K562 (cell line): ENCODE results near the gene AMBRA1. TPM values are rescaled to one million over a fixed set of nuclear protein-coding genes. Genes with fewer than 3 reads are reported as not detected.

Experiments
- ATAC-seq: fragments of 200-7000 bp; cut with Tn5 transposase; 3 replicates; pipeline ENCODE4 v1.9.1; 2020; ENCODE audit warnings: moderate library complexity
- BruUV-seq: library from RNA; stranded (reverse); fragments of 400-500 nt; replicated peaks from 2 replicates; lab custom pipeline; 2021; lab: Mats Ljungman, UMichigan
- CTCF ChIA-PET: fragments of 300-600 bp; formaldehyde crosslinking; extraction: SDS; loops from one replicate; lab custom pipeline; 2021; ENCODE audit warnings: low intra/inter-chr PET ratio; lab: Yijun Ruan, JAX
- POLR2A ChIA-PET: fragments of 300-600, 350-650 bp; sonication (Branson Sonifier 250); formaldehyde crosslinking; extraction: SDS; loops from one replicate; lab custom pipeline; 2021; ENCODE audit warnings: antibody characterized with exemption, inconsistent platforms; lab: Yijun Ruan, JAX
- DNase-seq, 4 experiments: peaks; one replicate each; pipeline versions ENCODE4 v3.0.0 to v3.0.0-alpha.2; 2011 to 2018; ENCODE audit warnings: low spot score in 3 of 4, mixed read lengths in 3 of 4; ENCODE audit errors: extremely low read depth in 1 of 4
- FAIRE-seq: peaks from 2 replicates; lab custom pipeline; 2011; peaks lifted over from hg19 to GRCh38; lab: Jason Lieb, UNC
- H2AFZ ChIP-seq: 2 replicates; pipeline ENCODE4 v1.6.0; 2011; ENCODE audit warnings: low read depth, low read length, control low read depth, inconsistent platforms
- H3K27ac ChIP-seq: fragments of 200-600 bp; 3 replicates; pipeline ENCODE4 v1.8.0; 2011; ENCODE audit warnings: low read depth, mild to moderate bottlenecking, control low read depth, inconsistent platforms, low read length, moderate library complexity, mixed read lengths; ENCODE audit errors: extremely low read depth
- H3K27me3 ChIP-seq, 2 experiments: fragments of 300-600 bp in 1 of 2; 2 replicates in 1 of 2; 3 replicates in 1 of 2; pipeline versions ENCODE4 v1.6.0 to v1.8.0; 2011; ENCODE audit warnings: inconsistent platforms in 2 of 2, low read length in 2 of 2, mild to moderate bottlenecking in 1 of 2, mixed read lengths in 1 of 2, moderate library complexity in 1 of 2; ENCODE audit not compliant: control insufficient read depth in 2 of 2, insufficient read depth in 2 of 2
- H3K36me3 ChIP-seq: fragments of 300-600 bp; 3 replicates; pipeline ENCODE4 v1.8.0; 2011; ENCODE audit warnings: mild to moderate bottlenecking, low read length, inconsistent platforms; ENCODE audit not compliant: control insufficient read depth, insufficient read depth
- H3K4me1 ChIP-seq, 2 experiments: fragments of 200-600 bp in 1 of 2; replicated peaks in 1 of 2; 2 replicates in 1 of 2; 3 replicates in 1 of 2; pipeline versions ENCODE4 v1.5.1 to v1.8.0; 2011; ENCODE audit warnings: inconsistent platforms in 2 of 2, low read length in 2 of 2, mild to moderate bottlenecking in 1 of 2, mixed read lengths in 1 of 2, moderate library complexity in 1 of 2; ENCODE audit not compliant: control insufficient read depth in 2 of 2, insufficient read depth in 2 of 2
- H3K4me2 ChIP-seq: 2 replicates; pipeline ENCODE4 v1.6.1; 2011; ENCODE audit warnings: low read length, control low read depth, inconsistent platforms, mixed read lengths; ENCODE audit not compliant: insufficient read depth
- H3K4me3 ChIP-seq: fragments of 200-600 bp; sonication (generic), shearing (Covaris generic); 2 replicates; pipeline ENCODE4 v1.5.1; 2016; ENCODE audit warnings: control low read depth, inconsistent platforms
- H3K79me2 ChIP-seq: fragments of 200-600 bp; 3 replicates; pipeline ENCODE4 v1.8.0; 2011; ENCODE audit warnings: low read length, inconsistent platforms; ENCODE audit not compliant: control insufficient read depth, insufficient read depth
- H3K9ac ChIP-seq, 2 experiments: 2 replicates each; pipeline versions ENCODE4 v1.6.0 to v1.6.1; 2011; ENCODE audit warnings: low read depth in 2 of 2, low read length in 2 of 2, control low read depth in 1 of 2, inconsistent platforms in 1 of 2, mild to moderate bottlenecking in 1 of 2, mixed read lengths in 1 of 2; ENCODE audit not compliant: insufficient read depth in 1 of 2
- H3K9me1 ChIP-seq: one replicate; pipeline ENCODE4 v1.6.0; 2011; ENCODE audit warnings: inconsistent platforms, mild to moderate bottlenecking, low read length, moderate library complexity; ENCODE audit not compliant: control insufficient read depth, insufficient read depth
- H3K9me3 ChIP-seq: replicated peaks from 2 replicates; pipeline ENCODE4 v1.5.1; 2011; ENCODE audit warnings: low read depth, low read length, inconsistent platforms; ENCODE audit not compliant: control insufficient read depth, insufficient read depth
- H4K20me1 ChIP-seq: replicated peaks from 2 replicates; pipeline ENCODE4 v1.6.1; 2011; ENCODE audit warnings: low read length, inconsistent platforms, mixed read lengths; ENCODE audit not compliant: control insufficient read depth, insufficient read depth
- ATF1 ChIP-seq, 2 experiments: fragments of 450-650 bp in 1 of 2; IDR thresholded peaks; 2 replicates each; pipeline ENCODE4 v1.6.1; 2016; ENCODE audit warnings: missing compliant biosample characterization in 1 of 2, missing genetic modification characterization in 1 of 2
- KLF10 ChIP-seq: fragments of 250-450 bp; sonication (Bioruptor Pico); IDR thresholded peaks from 2 replicates; pipeline ENCODE4 v1.6.1; 2021; ENCODE audit warnings: matching md5 sums
- MAFG ChIP-seq: fragments of 450-650 bp; conservative IDR thresholded peaks from 2 replicates; pipeline ENCODE4 v1.6.1; 2016; ENCODE audit warnings: missing genetic modification characterization, missing compliant biosample characterization
- MLX ChIP-seq, 2 experiments: fragments of 450-650 bp in 1 of 2; sonication (generic) in 1 of 2; formaldehyde crosslinking; conservative IDR thresholded peaks; 2 replicates each; pipeline versions ENCODE4 v1.4.0 to v1.8.1; 2020 to 2022; ENCODE audit warnings: mild to moderate bottlenecking in 1 of 2, missing genetic modification reagents in 1 of 2
- PCBP2 ChIP-seq: fragments of 200-400 bp; formaldehyde crosslinking; IDR thresholded peaks from 2 replicates; pipeline ENCODE4 v1.6.1; 2018; ENCODE audit warnings: low read length, low read depth, mild to moderate bottlenecking, moderate library complexity; ENCODE audit not compliant: poor library complexity, severe bottlenecking
- SP1 ChIP-seq: sonication (generic); formaldehyde crosslinking; IDR thresholded peaks from 2 replicates; pipeline ENCODE4 v1.8.1; 2022; ENCODE audit warnings: mild to moderate bottlenecking, missing genetic modification reagents
- TCF15 ChIP-seq: fragments of 250-450 bp; sonication (Bioruptor Pico); IDR thresholded peaks from 2 replicates; pipeline ENCODE4 v1.8.0; 2022; ENCODE audit warnings: moderate library complexity, mild to moderate bottlenecking, inconsistent platforms
- ZNF124 ChIP-seq: sonication (generic); formaldehyde crosslinking; IDR thresholded peaks from 2 replicates; pipeline ENCODE4 v1.8.1; 2022; ENCODE audit warnings: missing genetic modification reagents
- ZNF282 ChIP-seq: sonication (generic); formaldehyde crosslinking; IDR thresholded peaks from 2 replicates; pipeline ENCODE4 v1.8.1; 2023; ENCODE audit warnings: missing genetic modification reagents
- ZNF512 ChIP-seq: IDR thresholded peaks from 2 replicates; pipeline ENCODE4 v1.6.1; 2016; ENCODE audit warnings: missing genetic modification characterization, missing compliant biosample characterization
- ZNF586 ChIP-seq: fragments of 450-650 bp; formaldehyde crosslinking; conservative IDR thresholded peaks from 2 replicates; pipeline ENCODE4 v1.4.0; 2020; ENCODE audit warnings: mild to moderate bottlenecking, moderate library complexity
- ZNF740 ChIP-seq, 3 experiments: fragments of 200-800 bp in 1 of 3; sonication (Bioruptor generic) in 1 of 3; sonication (generic) in 1 of 3; formaldehyde crosslinking in 1 of 3; IDR thresholded peaks; 2 replicates each; pipeline versions ENCODE4 v1.6.1 to v1.8.0; 2016 to 2022; ENCODE audit warnings: mild to moderate bottlenecking in 2 of 3, missing compliant biosample characterization in 2 of 3, missing genetic modification characterization in 2 of 3, missing genetic modification reagents in 1 of 3
- ZNF77 ChIP-seq: fragments of 250-450 bp; sonication (Bioruptor Pico); IDR thresholded peaks from 2 replicates; pipeline ENCODE4 v1.5.0; 2020
- in situ Hi-C: fragments of 300-500 bp; cut with MboI; formaldehyde crosslinking; loops from 4 replicates; pipeline ENCODE4 v1.15.0; 2018; ENCODE audit warnings: inconsistent platforms, mixed read lengths
- intact Hi-C: fragments of 100-400 bp; cut with micrococcal nuclease; formaldehyde crosslinking; loops from 2 replicates; pipeline ENCODE4 v1.14.2; 2022
- polyA plus RNA-seq, 8 experiments: library from polyadenylated mRNA; depleted of rRNA in 4 of 8; stranded (reverse) in 5 of 8; unstranded in 3 of 8; fragments of >200 nt; fragmentation: Nextera tagmentation in 2 of 8; fragmentation: Illumina TruSeq in 1 of 8; extraction: Ambion mirVana in 2 of 8; extraction: Trizol in 1 of 8; gene quantifications; 2 replicates each; pipeline versions ENCODE4 v1.2.1 to v1.2.3, GENCODE V29; 2011 to 2014; ENCODE audit warnings: inconsistent platforms in 1 of 8, missing spikeins in 1 of 8
- total RNA-seq, 7 experiments: library from RNA; depleted of rRNA in 6 of 7; stranded (reverse); fragments of >200 nt in 6 of 7; fragmentation: Illumina TruSeq in 2 of 7; extraction: Trizol in 2 of 7; gene quantifications; 2 replicates each; pipeline versions ENCODE4 v1.2.1 to v1.2.3, GENCODE V29; 2011 to 2021; ENCODE audit warnings: low replicate concordance in 1 of 7

The AMBRA1 gene
- total and polyA plus RNA-seq, 9 of the 15 experiments (the other 6 are each of a cell fraction or from before 2014, with no cell fraction given), result 0.15 to 24.5 (median 13.0) TPM

- CTCF ChIA-PET, result interaction anchor here (0.7 to 1.8 kb wide), 3 partner anchors 38 to 1119 kb away, joined by 3 to 7 read pairs (median 6); partner anchors contain the start of genes ATG13 and HARBI1
- POLR2A ChIA-PET, result interaction anchor here (0.5 to 2.1 kb wide), 9 partner anchors 10 to 247 kb away, joined by 3 to 8 read pairs (median 5); no protein-coding TSS in a partner anchor
- intact Hi-C loops, result loop anchor here (2.0 kb wide), 2 partner anchors 38 to 46 kb away; no protein-coding TSS in a partner anchor
- Histone ChIP-seq H2AFZ (no peak overlapping the region), H4K20me1 (no peaks in the 10 kb centered on the region), H3K9ac (no peak overlapping the region), H3K36me3 (peaks cover 39% of the 10 kb centered on the region), H3K4me3 (no peak overlapping the region), H3K79me2 (no peaks in the 10 kb centered on the region), H3K27ac (no peak overlapping the region), H3K9me1 (no peaks in the 10 kb centered on the region), H3K4me2 (no peak overlapping the region), H3K4me1 (no peaks in the 10 kb centered on the region), H3K27me3 (no peaks in the 10 kb centered on the region), H3K9me3 (no peaks in the 10 kb centered on the region)
- FAIRE-seq (peak; percentile 29), ATAC-seq (no peak), DNase-seq (no peak)
- TF ChIP-seq TCF15 (CRISPR knock-in tag), result no peak
- TF ChIP-seq ZNF282, result no peak
- TF ChIP-seq ATF1 (CRISPR knock-in tag; IDR thresholded peaks at IDR 0.05), result no peak
- no peak for TF ChIP-seq ATF1 (tag; IDR thresholded peaks at IDR 0.05)
- TF ChIP-seq ZNF124, result no peak
- no peak for TF ChIP-seq MAFG (tag)
- no peak for TF ChIP-seq ZNF586 (CRISPR knock-in tag)
- TF ChIP-seq ZNF740 (CRISPR knock-in tag; IDR thresholded peaks at IDR 0.05), result no peak
- TF ChIP-seq ZNF740 (tag; IDR thresholded peaks at IDR 0.05), result no peak
- TF ChIP-seq ZNF512 (tag), result no peak
- TF ChIP-seq SP1 (CRISPR knock-in tag), result no peak
- TF ChIP-seq PCBP2, result no peak
- TF ChIP-seq MLX (CRISPR knock-in tag; conservative IDR thresholded peaks at IDR 0.05), result no peak
- no peak for TF ChIP-seq ZNF77 (CRISPR knock-in tag)
- TF ChIP-seq KLF10 (CRISPR knock-in tag), result no peak
- no TSS peak for BruUV-seq
- in situ Hi-C loops, result no loop called here
These were observed 103.2 kb downstream of the AMBRA1 start for GRCh38 chr11:46490666-46491065.
